GM10266 (cell line): ENCODE results near the gene POLG.

Experiments used
- DNase-seq: peaks from one replicate; pipeline ENCODE4 v3.0.0; 2012; ENCODE audit errors: extremely low spot score
- CTCF ChIP-seq: IDR thresholded peaks from 2 replicates; pipeline ENCODE4 v1.5.1; 2012; ENCODE audit warnings: mild to moderate bottlenecking, low read depth; ENCODE audit not compliant: control insufficient read depth, insufficient read depth; ENCODE audit errors: missing control alignments

Gene POLG

GRCh38 chr15:89368566-89369223, 34.1 kb upstream of the POLG start:
- TF ChIP-seq CTCF: no peak
- DNase-seq: peak; percentile 31

- TF ChIP-seq CTCF: no peak
- DNase-seq: peak; percentile 60
Observed at GRCh38 chr15:89367485-89368451, 33.1 kb upstream of the POLG start.

DNA sequence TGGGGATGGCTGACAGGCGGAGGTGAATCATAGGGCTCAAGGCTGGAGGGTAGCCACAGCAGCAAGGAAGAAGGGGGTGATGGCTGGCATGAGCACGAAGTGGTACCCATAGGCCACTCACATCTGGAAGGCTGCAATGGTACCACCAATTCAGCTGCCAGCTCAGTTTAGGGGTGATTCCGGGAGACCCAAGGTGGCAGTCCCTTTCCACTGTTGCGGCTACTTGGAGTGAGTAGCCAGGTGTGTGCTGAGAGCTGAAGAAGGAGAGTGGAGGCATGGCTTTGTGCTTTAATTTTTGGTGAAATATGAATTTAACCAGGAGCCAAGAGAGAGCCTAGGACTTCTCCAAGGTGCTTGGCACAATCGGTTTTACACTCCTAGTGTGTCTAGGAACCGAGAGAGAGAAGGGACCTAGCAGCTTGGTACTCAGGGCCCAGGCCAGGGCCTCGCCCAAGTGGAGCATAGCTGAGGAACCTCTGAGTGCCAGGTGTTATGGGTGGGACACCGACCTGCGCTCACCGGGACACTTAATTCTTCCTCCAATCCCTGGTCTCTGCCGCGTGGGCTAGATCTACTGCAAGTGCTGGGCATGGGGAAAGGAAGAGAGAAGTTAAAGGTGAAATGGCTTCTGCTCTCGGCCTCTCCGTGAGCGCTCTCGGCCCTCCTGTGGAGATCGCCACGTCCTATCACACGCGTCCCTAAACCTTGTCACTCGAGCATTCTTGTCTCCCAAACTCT, 32.2 kb upstream of the POLG start:
- no peak for TF ChIP-seq CTCF
- peak; percentile 23 for DNase-seq

GRCh38 chr15:89365462-89366065, 30.9 kb upstream of the POLG start:
- DNase-seq: peak; percentile 18
- no peak for TF ChIP-seq CTCF

- DNase-seq: no peak
- no peak for TF ChIP-seq CTCF
Observed at GRCh38 chr15:89364741-89365450, 30.3 kb upstream of the POLG start.

GRCh38 chr15:89364341-89364740, 29.7 kb upstream of the POLG start:
- peak; percentile 22 for DNase-seq
- no peak for TF ChIP-seq CTCF
